22Rv1 (cell line): ENCODE measurements around the gene NPFF.

Experiments
- H3K27ac ChIP-seq: fragments of 450-650 bp; 2 replicates; pipeline ENCODE4 v1.5.1; 2017
- ZFX ChIP-seq: fragments of 450-650 bp; IDR thresholded peaks from 2 replicates; pipeline ENCODE4 v1.6.1; 2017; ENCODE audit warnings: antibody characterized with exemption, borderline replicate concordance
- TF ChIP-seq, protein P1 (sequence below): fragments of 450-650 bp; IDR thresholded peaks from 2 replicates; pipeline ENCODE4 v1.5.1; 2017; ENCODE audit warnings: mild to moderate bottlenecking

NPFF gene

GRCh38 chr12:53478865-53479264 lies 28.4 kb downstream of the NPFF start:
- H3K27ac ChIP-seq = peak overlapping the region; percentile 30; the same call in 1 of the 2 replicates
- no peak for TF ChIP-seq ZFX
- TF ChIP-seq, protein P1, sequence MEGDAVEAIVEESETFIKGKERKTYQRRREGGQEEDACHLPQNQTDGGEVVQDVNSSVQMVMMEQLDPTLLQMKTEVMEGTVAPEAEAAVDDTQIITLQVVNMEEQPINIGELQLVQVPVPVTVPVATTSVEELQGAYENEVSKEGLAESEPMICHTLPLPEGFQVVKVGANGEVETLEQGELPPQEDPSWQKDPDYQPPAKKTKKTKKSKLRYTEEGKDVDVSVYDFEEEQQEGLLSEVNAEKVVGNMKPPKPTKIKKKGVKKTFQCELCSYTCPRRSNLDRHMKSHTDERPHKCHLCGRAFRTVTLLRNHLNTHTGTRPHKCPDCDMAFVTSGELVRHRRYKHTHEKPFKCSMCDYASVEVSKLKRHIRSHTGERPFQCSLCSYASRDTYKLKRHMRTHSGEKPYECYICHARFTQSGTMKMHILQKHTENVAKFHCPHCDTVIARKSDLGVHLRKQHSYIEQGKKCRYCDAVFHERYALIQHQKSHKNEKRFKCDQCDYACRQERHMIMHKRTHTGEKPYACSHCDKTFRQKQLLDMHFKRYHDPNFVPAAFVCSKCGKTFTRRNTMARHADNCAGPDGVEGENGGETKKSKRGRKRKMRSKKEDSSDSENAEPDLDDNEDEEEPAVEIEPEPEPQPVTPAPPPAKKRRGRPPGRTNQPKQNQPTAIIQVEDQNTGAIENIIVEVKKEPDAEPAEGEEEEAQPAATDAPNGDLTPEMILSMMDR = no peak

GRCh38 chr12:53476769-53477209 lies 30.5 kb downstream of the NPFF start:
- TF ChIP-seq, protein P1 = peak; percentile 69
- no peak for TF ChIP-seq ZFX
- H3K27ac ChIP-seq = peak overlapping the region; percentile 30; the same call in 1 of the 2 replicates

DNA sequence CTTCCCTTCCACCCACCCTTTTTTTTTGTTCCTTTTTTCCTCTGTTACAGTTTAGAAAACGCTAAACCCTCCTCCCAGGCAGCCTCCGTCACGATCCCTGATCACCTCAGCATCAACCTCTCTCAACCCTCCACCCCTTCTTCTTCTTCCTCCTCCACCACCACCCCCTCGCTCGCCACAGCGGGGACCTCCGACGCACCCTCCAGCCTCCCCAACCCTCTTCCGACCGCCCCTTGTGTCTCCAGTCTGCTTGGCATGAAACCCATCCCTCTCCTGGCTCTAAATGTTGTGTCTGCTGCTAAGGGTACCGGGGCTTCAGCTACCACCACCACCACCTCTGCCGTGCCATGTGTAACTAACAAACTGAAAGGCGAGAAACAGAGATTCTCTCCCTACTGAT lies 32.5 kb downstream of the NPFF start:
- H3K27ac ChIP-seq = peak overlapping the region; percentile 26
- no peak for TF ChIP-seq ZFX
- TF ChIP-seq, protein P1 = no peak

DNA sequence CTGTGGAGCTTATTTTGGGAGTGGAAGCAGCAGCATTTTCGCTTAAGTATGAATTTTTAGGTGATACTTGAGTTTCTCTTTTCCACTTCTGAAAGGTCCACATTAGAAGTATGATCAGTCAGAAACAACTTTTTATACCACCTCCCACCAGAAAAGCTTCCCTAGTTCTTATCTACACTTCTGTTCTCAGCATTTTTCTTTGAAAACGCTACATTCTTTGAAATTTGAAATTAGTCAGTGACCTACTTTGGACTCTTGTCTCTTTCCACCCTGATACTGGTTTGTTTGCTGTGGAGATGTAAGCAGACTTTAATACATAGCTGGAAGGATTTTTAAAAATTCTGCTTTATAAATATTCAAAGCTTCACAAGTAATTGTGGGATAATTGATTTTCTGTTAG lies 33.2 kb downstream of the NPFF start:
- peak overlapping the region; percentile 20; the same call in 1 of the 2 replicates for H3K27ac ChIP-seq
- TF ChIP-seq ZFX = no peak
- TF ChIP-seq, protein P1 = no peak

- TF ChIP-seq, protein P1 = no peak
- no peak for TF ChIP-seq ZFX
- peak overlapping the region; percentile 20 for H3K27ac ChIP-seq
Measured at GRCh38 chr12:53472056-53472582, 35.2 kb downstream of the NPFF start.

- no peak overlapping the region; the same call in 1 of the 2 replicates for H3K27ac ChIP-seq
- TF ChIP-seq, protein P1 = no peak
- TF ChIP-seq ZFX = no peak
Measured at GRCh38 chr12:53468282-53468681, 39.0 kb downstream of the NPFF start.

DNA sequence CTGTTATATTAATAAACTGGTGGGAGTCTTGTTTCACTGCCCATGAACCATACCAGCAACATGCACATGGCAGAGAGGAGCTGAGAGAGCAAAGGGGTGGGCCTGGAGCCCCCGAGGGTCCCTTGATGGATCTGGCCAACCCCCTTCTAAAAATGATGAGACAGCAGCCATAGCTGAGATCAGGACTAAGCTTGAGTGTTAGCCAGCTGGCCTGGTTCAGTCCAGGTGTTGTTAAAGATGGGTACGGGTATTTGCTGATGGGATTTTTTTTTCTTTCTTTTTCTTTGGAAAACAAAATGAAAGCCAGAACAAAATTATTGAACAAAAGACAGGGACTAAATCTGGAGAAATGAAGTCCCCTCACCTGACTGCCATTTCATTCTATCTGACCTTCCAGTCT lies 39.4 kb downstream of the NPFF start:
- TF ChIP-seq ZFX = no peak
- TF ChIP-seq, protein P1 = no peak
- no peak overlapping the region; the same call in 1 of the 2 replicates for H3K27ac ChIP-seq
